ENCODE data around the gene MRGPRF. TPM values are rescaled to one million over a fixed set of nuclear protein-coding genes. Genes with fewer than 3 reads are reported as not detected.

Gene MRGPRF
- total and polyA plus RNA-seq, 2 of the 8 experiments (the other 6 are each of a cell fraction or from before 2014, with no cell fraction given) = 7.5 to 11.0 TPM

- H4K20me1 ChIP-seq (replicated peaks in 1 of 2; ENCODE audit: control insufficient read depth in 1 of 2, insufficient read depth in 2 of 2, low read length in 2 of 2) = no peaks in the 10 kb centered on the region
- no peak overlapping the region for H2BK15ac ChIP-seq (ENCODE audit: low read length)
- H3K4me1 ChIP-seq (replicated peaks in 1 of 4; ENCODE audit: control insufficient read depth in 3 of 4, insufficient read depth in 4 of 4, low read length in 3 of 4) = no peaks in the 10 kb centered on the region
- H2BK20ac ChIP-seq (ENCODE audit: low read length) = no peak overlapping the region
- no peak overlapping the region for H2BK5ac ChIP-seq (ENCODE audit: low read depth, low read length)
- no peak overlapping the region for H3K27ac ChIP-seq (ENCODE audit: low read depth, low read length)
- WGBS, 2 experiments (ENCODE audit: extremely low coverage in 1 of 2, insufficient coverage in 1 of 2, insufficient read length in 1 of 2, insufficient replicate concordance in 2 of 2, low coverage in 1 of 2, low lambda C conversion rate in 2 of 2, missing lambda C conversion rate in 1 of 2) = 91% methylated on average over 9 of the region's 9 CpGs; no CpG with 5 or more reads in 1 of the 2 experiments
- DNase-seq (ENCODE audit: low read depth in 1 of 2, low spot score in 2 of 2) = no peak
- ChIA-PET POLR2A (ENCODE audit: partially characterized antibody) (interaction anchor here (1.1 to 1.7 kb wide), 2 partner anchors 14 to 33 kb away, joined by 3 read pairs; no protein-coding TSS in a partner anchor), CTCF (ENCODE audit: partially characterized antibody) (interaction anchor here (0.9 to 2.0 kb wide), 5 partner anchors 9 to 78 kb away, joined by 3 to 8 read pairs (median 3); no protein-coding TSS in a partner anchor)
- no peak overlapping the region for H3K18ac ChIP-seq (ENCODE audit: extremely low read depth, low read length)
- H3K4ac ChIP-seq (replicated peaks; ENCODE audit: insufficient read length, low read depth, low read length) = no peak overlapping the region
- H3K79me2 ChIP-seq (ENCODE audit: control insufficient read depth in 1 of 2, insufficient read depth in 2 of 2, low read length in 2 of 2) = no peaks in the 10 kb centered on the region
- no peak overlapping the region for H2BK12ac ChIP-seq (ENCODE audit: low read depth, low read length)
- no peak for FAIRE-seq
- TF ChIP-seq BACH1 (IDR thresholded peaks at IDR 0.05; ENCODE audit: low read length) = no peak
- no peak for TF ChIP-seq PHF8 (conservative IDR thresholded peaks at IDR 0.05; ENCODE audit: low read depth, low read length)
- no peak for TF ChIP-seq KDM4A (IDR thresholded peaks at IDR 0.05; ENCODE audit: low read depth, low read length, severe bottlenecking)
- H3K23me2 ChIP-seq (ENCODE audit: low read depth, low read length) = no peaks in the 10 kb centered on the region
- no peak overlapping the region for H4K91ac ChIP-seq (replicated peaks; ENCODE audit: insufficient read length, low read length)
- no peak overlapping the region for H2AFZ ChIP-seq (ENCODE audit: low read length)
- no peak overlapping the region for H3K23ac ChIP-seq (ENCODE audit: insufficient read length)
- H3K79me1 ChIP-seq (ENCODE audit: low read depth, low read length) = no peaks in the 10 kb centered on the region
- H3K4me3 ChIP-seq (ENCODE audit: extremely low read depth in 1 of 4, insufficient read depth in 2 of 4, low read depth in 3 of 4, low read length in 4 of 4) = no peak overlapping the region
- H4K5ac ChIP-seq (ENCODE audit: insufficient read length, low read depth, low read length) = no peak overlapping the region
- no peaks in the 10 kb centered on the region for H3K36me3 ChIP-seq (ENCODE audit: control insufficient read depth in 2 of 4, insufficient read depth in 4 of 4, low read length in 3 of 4)
- H2BK120ac ChIP-seq (replicated peaks; ENCODE audit: low read depth, low read length) = no peak overlapping the region
- no peak overlapping the region for H2AK5ac ChIP-seq (ENCODE audit: low read depth, low read length)
- 0 out of 2 replicates have a peak overlapping the region, but pooled peaks have one; percentile 28 for H4K8ac ChIP-seq (ENCODE audit: extremely low read depth, insufficient read depth, low read length)
- H3K4me2 ChIP-seq (ENCODE audit: insufficient read depth in 1 of 2, low read depth in 2 of 2, low read length in 2 of 2) = no peak overlapping the region
- H3K9ac ChIP-seq (replicated peaks in 1 of 4; ENCODE audit: extremely low read depth in 1 of 4, low read depth in 3 of 4, low read length in 3 of 4) = no peak overlapping the region
- H3K14ac ChIP-seq (ENCODE audit: insufficient read length) = no peak overlapping the region
- no peak overlapping the region for H3K56ac ChIP-seq (replicated peaks; ENCODE audit: insufficient read length, low read depth, low read length)
- no peaks in the 10 kb centered on the region for H3K9me3 ChIP-seq (ENCODE audit: insufficient read depth in 2 of 2, low read depth in 1 of 2, low read length in 1 of 2)
- H3K27me3 ChIP-seq (replicated peaks in 1 of 4; ENCODE audit: control insufficient read depth in 3 of 4, extremely low read depth in 1 of 4, insufficient read depth in 3 of 4, low read length in 3 of 4) = no peaks in the 10 kb centered on the region
Observed at GRCh38 chr11:69027704-69028372, 14.8 kb upstream of the MRGPRF start.

Measured in H1 (cell line).